Measurements from ENCODE around the gene SMPX.
A peak's percentile ranks its signal among the peaks of the same experiment; 100 is the strongest.

Gene SMPX

DNA sequence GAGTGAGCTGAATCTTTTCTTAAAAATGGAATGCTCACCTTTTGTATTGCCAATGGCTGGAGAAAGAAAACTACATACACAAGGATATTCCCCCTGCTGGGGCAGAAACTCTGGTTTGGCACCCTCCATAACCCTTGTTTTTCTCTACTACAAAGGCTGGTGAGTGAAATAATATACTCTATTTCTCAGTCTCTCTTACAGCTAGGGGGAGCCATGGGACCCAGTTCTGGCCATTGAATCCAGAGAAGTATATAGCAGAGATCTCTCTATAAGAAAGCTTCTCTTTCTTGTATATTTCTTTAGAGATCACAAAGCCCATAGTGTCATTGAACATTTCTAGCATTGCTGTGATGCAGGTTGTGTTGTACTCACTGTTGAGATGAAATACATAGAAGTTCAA lies 49.8 kb downstream of the SMPX start:
- DNase-seq = no peak

DNA sequence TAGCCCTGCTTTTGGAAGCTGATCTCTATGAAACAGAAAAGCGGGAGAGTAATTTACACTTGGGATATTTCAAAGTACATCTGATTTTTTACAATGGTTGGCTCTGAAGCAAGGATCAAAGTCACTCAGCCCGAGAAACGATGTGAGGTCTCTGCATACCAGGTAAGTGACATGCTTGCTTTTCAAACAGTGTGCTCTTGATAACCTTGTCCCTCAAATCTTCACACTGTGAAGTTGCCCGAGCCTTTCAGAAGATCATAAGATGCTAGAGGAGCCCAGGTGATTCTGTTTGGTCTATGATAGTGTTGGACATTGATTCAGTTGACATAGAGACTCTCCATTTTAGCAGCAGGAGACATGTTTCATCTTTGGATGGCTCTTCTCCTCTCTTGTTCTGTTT lies 52.7 kb downstream of the SMPX start:
- no peak for DNase-seq

DNA sequence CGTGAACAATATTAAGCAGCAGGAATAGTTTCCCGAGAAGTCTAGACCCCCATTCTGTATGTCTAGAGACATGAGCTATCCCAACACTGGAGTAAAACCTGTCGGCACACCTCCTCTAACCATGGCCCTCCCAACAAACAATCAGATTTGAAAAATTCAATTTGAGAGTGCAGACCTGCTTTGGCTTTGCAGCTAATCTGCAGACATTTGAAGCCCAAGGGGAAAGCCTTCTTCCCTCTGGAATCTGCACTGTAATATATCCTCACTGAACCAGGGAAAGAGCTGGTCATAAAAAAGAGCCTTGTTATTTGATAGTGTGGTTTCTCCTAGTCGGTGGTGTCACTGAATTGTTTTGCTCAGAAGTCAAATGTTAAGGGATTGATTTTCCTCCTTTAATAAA lies 55.2 kb downstream of the SMPX start:
- DNase-seq = no peak

DNA sequence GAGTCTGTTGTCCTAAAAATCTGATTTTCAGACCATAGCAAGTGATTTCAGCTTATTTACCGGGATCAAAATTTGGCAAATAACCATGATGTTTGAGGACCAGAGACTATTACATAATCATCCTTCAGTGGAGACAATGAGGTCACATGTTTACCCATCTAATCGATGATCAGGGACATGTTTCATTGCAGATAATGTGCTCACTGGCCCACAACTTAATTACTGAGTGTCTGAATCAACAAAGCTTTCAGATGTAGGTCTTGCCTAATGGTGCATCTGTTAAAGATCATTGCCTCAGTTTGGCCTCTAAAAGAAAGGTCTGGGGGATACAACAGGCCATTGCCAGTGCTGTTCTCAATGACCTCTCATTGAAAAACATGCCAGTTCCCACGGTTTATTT lies 56.9 kb downstream of the SMPX start:
- no peak for DNase-seq

DNA sequence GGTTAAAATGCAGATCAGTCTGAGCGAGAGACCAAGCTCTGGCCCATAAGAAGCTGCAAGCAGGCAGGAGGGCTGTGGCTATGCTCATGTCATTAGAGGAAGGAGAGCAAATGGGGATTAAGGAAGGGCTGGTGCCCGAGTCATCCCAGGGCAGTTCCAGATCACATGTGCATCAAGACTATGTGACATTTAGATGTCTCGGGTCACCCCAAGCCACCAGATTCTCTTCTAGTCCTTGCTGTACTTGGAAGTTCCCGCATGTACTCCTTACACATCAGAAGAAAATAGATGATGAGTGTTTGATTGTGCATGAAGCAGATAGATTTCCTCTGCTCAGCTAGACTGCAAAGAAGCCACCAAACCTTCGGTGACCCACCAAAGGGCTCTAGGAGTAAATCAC lies 57.6 kb downstream of the SMPX start:
- no peak for DNase-seq

DNA sequence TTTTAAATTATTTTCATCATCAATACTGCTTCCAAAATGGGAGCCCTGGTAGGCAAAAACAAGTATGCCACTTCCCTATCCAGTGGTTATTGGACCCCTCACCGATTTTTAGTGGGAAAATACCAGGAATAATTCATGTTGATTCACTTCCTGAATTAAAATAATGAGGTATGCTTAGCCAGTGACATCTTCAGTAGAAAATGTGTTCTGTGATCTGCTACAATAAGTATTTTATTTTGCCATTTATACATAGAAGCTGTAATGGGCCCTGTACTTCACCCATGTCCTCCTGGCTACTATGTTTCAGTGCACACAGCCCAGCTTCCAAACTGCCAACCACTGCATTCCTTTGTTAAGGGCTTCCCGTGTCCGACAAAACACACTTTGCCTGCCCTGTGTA lies 58.8 kb downstream of the SMPX start:
- DNase-seq = no peak

DNA sequence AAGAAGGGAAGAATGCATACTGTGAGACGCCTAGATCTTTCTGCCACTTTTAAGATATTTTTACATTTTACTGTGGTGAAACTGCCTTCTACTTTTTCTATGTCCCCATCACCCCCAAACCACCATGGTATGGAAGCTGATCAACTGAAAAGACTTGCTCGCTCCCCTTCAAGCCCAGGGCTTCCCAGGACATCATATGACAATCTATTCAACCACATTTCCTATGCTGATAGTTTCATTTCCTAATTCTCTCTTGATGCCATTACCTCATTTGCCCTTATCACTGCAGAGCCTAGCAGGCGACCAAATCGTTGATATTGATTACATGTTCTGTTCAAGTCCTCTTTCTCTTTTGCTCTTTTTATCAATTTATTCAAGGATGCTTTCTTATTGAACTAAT lies 59.6 kb downstream of the SMPX start:
- no peak for DNase-seq

DNA sequence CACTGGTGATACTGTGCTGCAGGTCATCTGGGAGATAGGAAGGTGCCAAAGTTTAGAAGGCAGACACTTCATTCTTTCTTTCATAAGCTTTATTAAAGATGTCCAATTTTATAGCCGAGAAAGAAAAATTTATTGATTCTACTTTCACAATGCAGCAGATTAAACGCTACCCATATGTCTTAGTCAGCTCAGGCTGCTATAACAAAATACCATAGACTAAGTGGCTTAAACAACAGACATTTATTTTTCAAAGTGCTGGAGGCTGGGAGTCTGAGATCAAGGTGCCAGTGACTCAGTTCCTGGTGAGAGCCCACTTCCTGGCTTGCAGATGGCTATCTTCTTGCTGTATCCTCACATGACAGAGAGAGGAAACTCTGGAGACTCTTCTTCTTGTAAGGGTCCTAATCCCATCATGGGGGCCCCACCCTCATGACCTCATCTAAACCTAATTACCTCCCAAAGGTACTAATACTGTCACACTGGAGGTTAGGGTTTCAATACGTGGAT lies 66.4 kb downstream of the SMPX start:
- DNase-seq = no peak

DNA sequence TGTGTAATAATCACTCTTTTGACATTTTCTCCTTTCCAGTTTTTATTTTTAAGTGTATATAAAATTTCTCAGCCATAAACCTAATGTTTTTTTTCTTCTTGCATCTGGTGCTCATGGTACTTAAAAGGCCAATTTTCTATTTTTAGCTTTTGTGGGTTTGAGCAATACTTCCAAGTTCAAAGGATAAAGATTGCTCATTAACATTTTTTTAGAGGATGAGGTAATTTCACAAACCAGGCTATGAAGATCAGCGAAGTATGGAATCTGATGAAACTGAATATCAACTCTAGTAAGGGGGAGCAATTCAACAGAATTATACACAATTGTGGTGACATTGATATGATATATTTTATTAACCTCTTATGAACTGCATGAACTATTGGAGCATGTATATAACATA lies 74.0 kb downstream of the SMPX start:
- DNase-seq = no peak

DNA sequence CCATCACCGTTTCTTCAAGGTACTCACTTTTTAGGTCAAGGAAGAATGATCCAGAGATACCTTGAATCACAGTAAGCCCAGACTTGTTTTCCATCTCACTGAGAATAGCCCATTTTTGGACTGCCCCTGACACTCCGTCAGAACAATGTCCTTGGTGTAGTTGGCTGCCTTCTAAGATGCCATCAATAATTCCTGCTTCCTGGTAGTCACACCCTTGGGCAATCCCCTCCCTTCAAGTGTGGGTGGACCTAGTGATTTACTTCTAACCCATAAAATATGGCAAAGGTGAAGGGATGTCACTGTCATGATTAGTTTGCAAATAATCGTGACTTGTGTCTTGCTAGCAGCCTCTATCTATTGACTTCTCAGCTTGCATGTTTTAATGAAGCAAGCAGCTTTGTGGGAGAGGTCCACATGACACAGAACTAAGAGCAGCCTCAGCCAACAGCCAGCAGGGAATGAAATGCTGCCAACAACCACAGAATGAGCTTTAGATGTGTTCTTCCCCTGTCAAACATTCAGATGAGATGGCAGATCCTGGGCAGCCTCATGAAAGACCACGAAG lies 79.8 kb downstream of the SMPX start:
- no peak for DNase-seq

DNA sequence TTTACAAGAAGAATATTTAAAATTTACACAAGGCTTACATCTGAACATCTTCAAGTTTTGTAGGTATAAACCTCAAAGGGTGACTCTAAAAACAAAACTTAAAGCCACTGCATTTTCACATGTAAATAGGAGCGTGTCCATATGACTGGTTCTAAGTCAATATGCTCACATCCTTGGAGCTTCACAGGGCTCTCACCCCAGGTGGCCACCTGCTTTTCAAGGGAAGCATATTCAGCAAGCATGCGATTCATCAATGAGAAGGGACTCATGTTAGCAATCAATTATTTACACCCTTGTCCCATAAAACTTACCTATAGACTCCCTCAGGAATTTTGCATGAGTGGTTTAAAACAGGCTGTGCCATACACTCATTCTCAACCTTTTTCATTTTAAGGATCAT lies 82.0 kb downstream of the SMPX start:
- DNase-seq = no peak

DNA sequence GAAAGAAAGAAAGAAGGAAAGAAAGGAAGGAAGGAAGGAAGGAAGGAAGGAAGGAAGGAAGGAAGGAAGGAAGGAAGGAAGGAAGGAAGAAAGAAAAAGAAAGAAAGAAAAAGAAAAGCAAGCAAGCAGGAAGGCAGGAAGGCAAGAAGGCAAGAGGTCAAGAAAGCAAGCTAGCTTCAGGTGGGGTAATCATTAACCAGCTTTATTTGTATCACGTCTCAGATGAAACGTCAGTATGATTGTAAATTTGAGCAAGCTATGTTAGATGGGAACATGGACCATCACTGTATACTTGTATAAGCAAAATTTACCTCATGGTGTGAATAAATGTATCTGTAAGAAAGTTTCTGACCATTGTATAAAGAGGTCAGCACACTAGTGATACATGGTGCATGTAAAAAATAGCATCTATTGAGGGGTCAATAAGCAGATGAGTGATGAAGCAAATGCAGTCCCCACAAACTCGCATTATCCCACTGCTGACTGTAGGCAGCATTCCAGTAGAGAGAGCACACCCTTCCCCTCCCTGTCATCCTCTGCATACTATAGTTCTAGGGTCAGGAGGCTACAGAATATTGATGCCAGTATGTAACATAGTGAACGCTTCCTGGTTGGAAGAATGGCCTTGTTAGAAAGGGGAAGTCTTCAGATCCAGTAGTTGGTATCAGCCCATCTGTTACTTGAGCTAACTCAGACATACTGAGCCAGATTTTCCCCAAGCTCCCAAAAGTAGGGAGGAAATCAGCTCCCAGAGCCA lies 83.3 kb downstream of the SMPX start:
- DNase-seq = no peak

DNA sequence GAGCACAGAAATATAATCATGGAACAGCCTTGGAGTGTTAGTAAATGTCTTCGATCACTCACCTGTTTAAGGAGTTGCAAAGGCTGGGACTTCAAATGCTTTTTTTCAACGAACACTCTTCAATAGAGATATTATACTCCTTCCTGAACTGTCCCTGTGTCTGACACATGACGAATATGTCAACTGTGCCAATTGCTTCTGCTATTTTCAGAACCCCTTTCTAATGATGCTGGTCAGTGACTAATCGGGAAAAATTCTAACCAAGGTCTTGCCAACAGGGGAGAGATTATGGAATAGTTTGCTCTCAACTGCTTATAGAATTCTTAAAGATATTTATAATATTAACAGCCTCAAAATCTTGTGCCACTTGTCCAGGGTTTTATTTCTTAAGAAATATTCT lies 91.2 kb downstream of the SMPX start:
- DNase-seq = no peak

DNA sequence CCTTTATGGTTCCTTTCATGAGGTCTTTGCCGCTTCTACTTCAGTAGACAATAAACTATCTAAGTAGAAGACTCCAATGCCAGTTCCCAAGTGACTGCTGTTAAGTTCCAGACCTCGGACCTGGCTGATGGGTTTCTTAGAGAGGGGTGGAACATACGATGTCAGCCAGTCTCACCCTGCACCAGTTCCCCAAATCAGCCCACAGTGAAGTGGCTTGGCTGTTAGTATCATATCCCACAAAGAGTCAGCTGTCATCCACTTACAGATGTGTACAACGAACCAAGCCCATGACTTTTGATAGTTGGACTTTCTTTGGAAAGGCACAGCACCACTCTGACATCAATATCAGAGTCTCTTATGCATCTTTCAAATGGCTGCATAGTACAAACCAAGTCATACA lies 91.7 kb downstream of the SMPX start:
- no peak for DNase-seq

DNA sequence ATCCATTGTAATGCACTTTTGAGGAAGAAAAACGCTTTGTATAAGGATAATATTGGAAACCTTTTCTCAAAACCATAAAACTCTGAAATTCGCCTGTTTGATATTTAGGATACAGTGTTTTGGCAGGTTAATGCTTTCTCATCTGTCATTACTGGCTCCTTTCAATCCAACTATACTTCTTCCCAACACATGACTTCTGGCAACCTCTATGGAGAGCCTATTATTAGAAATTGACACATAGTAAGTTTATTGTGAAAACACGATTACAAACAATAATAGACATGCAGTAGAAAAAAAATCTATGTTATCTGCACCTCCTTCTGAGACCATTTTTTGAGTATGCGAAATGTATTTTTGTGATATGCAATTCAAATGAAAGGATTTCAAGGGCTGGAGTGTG lies 95.2 kb downstream of the SMPX start:
- no peak for DNase-seq

DNA sequence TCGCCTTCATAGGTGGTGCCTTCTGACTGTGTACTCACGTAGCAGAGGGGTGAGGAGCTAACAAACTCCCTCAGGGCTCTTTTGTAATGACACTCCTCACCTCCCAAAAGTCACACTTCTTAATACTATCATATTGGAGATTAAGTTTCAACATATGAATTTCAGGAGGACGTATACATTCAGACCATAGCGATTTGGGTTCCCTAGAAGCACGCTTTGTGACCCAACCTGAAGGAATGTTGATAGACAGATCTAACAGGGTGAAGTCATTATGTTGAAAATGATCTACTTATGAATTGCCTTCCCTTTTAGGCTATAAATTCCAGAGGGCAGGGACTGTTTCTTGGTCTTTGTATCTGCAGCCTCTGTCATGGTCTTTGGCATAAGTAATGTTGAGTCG lies 96.6 kb downstream of the SMPX start:
- no peak for DNase-seq

DNA sequence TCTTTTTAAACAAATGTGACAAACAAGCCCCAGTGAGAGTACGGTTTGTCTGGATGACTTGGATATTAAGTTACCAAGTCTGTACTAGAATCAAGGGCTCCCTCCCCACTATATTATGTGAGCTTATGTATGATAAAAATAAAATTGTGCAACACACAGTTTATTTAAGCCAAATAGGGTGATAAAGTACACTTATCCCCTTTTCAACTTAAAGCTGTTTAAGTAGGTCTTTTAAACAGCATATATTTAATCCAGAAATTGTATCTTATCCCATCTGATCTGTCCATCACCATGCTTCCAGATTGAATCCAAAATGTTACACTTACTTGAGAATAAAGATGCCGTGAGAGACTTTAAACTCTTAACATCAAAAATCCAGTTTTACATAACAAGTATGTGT lies 97.8 kb downstream of the SMPX start:
- no peak for DNase-seq

DNA sequence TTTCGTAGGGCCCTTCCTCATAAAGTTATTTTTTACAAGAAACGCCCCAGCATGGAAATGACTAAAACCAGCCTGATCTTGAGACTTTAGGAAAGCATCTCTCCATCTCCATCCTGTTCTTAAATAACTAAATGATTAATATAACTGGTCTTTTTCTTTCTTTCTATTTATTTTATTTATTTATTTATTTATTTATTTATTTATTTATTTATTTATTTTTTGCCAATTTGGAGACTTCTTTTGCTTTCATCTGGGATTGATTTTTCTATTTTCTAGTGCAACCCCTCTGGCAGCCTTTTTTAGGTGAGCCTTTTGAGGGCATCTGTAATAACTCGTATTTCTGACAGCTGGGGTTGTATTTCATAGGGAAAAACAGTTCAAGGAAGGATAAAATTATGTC lies 98.6 kb downstream of the SMPX start:
- peak; percentile 3 for DNase-seq

DNA sequence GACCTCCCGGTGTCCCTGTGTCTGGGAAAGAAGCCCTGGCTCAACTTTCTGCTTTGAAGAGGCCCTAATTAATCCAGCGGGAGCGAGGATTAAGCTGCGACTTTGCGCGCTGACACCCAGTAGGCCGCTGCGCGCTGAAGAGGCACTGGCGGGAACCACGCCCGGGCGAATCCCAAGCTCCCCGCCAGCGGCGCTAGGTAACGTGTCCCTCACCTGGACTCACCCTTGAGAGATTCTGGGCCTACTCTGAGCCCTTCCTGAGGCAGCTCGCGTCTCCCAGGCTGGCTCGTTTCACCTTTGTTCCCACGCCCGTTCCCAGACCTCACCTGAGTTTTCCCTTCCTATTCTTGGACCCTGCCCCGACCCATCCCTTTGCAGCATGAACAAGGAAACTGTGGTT lies 99.2 kb downstream of the SMPX start:
- DNase-seq = no peak

DNA sequence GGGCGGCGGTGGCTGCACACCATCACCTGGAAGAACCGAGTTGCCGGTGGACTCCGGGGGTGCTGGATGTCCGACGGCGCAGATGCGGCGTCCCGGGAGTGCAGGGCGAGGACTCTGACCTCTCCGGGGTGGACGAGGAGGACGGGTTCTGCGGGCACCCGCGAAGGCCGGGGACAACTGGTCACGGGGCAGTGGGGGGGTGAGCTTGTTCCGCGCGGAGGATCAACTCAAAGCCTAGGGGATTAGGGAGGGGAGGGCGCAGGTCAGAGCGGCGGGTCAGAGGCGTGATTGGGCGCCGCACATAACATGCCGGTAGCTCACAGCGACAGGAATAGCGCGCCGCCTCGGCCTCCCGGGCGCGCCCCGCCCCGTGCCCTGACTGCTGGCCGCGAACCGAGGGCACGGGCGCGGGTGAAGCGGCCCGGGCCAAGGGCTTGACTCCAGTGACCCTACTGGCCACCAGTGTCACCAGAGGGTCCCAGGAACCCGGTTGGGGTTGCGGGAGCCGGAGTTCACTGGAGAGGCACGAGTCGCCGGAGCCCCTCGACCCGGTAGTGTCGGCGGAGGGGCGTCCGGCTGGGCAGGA lies 99.7 kb downstream of the SMPX start, which contains the start of gene KLHL34:
KLHL34 (minus strand) TSS at position 179 of the 586 bp plus-strand sequence. CDS start 542 bp downstream, outside the sequence.
- DNase-seq = no peak

DNA sequence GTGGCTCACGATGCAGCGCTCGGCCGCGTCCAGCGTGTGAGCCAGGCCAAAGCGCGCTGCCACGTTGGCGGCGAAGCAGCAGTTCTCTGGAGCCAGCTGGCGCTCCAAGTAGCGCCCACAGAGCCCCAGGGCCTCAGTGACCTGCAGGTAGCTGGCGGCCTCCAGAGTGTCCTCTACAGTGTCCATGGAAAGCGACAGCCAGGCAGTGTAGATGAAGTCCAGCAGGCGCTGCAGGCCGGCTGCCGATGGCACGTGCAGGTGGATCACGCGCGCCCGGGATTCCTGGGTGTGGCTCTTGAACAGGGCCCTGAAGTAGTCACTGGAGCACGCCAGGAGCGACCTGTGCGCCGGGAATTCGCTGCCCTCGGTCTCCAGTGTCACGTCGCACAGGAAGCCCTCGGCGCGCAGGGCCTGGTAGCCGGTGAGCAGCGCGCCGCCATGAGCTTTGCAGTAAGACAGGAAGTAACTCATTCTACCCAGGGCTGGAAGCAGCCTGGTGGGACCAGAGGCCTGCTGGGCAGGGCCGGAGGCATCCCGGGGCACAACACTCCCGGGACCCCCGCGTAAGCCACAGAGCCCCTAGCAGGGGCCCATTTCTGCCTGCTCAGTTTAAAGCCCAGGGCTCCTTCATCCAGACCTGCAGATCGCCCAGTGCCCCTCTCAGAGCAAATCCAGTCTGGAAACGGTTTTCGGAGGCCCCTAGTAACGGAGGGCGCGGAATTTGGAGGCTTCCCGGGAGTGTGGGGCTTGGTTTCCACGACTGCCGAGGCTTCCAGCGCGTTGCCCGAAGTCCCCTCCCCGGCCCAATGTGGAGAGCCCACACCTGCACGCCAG lies 100.4 kb downstream of the SMPX start:
- no peak for DNase-seq

DNA sequence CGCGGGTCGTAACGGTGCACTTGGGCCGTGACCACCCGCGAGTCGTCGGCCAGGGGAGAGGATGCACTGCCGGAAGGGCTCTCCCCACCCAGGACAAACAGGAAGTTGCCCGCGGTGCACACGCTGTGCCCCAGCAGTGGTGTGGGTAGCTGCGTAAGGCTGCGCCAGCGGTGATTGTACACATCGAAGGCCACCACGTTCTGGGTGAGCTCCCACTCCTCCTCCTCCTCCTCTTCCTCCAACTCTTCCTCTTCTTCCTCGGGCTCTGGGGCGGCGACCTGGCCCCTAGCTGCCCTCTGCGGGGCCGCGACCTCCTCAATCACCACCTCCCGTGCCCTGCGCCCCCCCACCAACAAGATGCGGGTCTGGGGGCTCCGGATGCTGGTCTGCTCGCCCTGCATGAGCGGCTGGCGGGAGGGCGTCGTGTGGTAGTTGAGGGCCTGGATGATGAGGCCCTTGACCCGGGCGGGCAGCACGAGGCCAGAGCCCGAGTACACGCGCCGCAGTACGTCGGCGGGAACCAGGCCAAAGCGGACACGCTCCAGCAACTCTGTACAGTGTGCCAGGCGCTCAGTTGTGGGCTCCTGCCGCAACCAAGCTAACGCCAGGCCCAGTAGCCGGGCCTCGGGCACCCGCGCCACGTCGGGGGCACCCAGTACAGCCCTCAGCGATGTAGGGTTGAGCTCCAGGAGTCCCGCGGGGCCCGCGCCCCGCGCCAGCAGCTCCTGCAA lies 101.2 kb downstream of the SMPX start:
- no peak for DNase-seq

Measured in NCI-H2171 treated with DMSO at 0.1 percent for 48 hours (cell line).